GM13977 (cell line): ENCODE data around the gene JADE1.
A peak's percentile ranks its signal among the peaks of the same experiment; 100 is the strongest.

ENCODE experiments used
- DNase-seq: peaks from one replicate; pipeline ENCODE4 v3.0.0; 2012; ENCODE audit warnings: low spot score
- in situ Hi-C: fragments of 300-500 bp; cut with MboI; formaldehyde crosslinking; loops from one replicate; pipeline ENCODE4 v1.12.0; 2022; ENCODE audit warnings: low sequenced_read_pairs, low pct_unique_long_range_greater_than_20kb, mixed read lengths, inconsistent platforms; ENCODE audit not compliant: unreplicated experiment
- TF ChIP-seq, protein P1 (sequence below): IDR thresholded peaks from 2 replicates; pipeline ENCODE4 v1.5.1; 2012; ENCODE audit warnings: mild to moderate bottlenecking, control low read depth; ENCODE audit not compliant: insufficient read depth; ENCODE audit errors: extremely low read depth, missing control alignments

Gene JADE1

DNA sequence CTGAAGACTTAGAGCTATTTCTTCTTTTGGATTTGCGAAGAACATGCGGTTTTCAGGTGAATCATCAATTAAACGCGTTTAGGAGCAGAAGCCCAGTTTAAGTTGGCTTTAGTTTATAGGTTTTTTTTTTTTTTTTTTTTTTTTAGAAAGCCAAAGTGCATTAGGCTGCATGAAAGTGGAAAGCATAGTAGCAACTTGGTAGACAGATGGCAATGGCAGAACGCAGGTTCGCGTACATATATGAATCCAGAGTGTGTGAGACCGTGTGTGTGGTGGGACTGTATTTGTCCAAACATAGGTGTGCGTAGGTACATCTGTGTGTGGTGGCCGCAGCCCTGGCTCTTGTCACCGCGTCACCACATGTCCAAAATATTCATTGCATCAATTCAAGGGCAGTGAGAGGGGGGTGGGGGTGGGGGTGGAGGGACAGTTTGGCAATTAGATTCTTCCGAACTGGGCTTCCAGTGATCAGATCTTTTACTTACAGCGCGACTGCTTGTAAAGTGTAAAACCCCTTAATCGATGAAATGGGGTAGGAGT is 901 bp downstream of the JADE1 start:
- peak; percentile 72 for DNase-seq
- TF ChIP-seq, protein P1, sequence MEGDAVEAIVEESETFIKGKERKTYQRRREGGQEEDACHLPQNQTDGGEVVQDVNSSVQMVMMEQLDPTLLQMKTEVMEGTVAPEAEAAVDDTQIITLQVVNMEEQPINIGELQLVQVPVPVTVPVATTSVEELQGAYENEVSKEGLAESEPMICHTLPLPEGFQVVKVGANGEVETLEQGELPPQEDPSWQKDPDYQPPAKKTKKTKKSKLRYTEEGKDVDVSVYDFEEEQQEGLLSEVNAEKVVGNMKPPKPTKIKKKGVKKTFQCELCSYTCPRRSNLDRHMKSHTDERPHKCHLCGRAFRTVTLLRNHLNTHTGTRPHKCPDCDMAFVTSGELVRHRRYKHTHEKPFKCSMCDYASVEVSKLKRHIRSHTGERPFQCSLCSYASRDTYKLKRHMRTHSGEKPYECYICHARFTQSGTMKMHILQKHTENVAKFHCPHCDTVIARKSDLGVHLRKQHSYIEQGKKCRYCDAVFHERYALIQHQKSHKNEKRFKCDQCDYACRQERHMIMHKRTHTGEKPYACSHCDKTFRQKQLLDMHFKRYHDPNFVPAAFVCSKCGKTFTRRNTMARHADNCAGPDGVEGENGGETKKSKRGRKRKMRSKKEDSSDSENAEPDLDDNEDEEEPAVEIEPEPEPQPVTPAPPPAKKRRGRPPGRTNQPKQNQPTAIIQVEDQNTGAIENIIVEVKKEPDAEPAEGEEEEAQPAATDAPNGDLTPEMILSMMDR, result no peak
- in situ Hi-C loops, result loop anchor here (10.0 to 25.0 kb wide), 2 partner anchors 54 to 623 kb away; no protein-coding TSS in a partner anchor

DNA sequence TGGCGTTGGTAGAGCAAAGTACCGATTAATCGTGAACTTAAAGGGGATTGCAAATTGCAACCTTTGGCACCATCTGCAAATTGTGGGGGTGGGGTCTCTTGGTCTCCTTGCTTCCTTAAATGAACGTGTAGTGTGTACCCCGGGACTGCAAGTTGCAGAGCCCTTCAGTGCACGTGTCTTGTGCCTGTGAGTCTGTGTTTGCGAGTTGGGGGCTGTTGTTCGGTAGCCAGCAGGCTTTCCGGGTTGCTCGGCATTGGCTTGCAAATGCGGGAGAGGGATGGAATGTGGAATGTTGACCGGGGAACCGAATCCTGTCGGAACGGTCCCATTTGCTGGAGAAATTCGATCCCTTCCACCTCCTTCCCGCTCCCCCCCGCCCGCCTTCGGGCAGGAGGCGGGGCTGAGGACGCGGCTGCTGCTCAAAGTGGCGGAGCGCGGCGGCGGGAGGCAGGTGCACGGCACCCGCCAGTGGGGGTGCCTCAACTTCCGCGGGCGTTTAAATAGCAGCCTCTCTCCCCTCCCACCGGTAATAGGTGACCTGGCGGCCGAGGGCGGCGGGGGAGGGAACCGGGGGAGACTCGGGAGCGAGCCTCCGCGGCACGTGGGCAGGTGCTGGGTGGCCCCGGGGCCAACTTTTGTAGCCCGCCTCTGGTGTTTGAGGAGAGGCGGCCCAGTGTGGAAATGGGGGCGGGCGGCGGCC is 1.5 kb downstream of the JADE1 start:
- DNase-seq, result peak; percentile 86
- in situ Hi-C loops, result loop anchor here (10.0 to 25.0 kb wide), 2 partner anchors 54 to 624 kb away; no protein-coding TSS in a partner anchor
- TF ChIP-seq, protein P1, result peak; percentile 3

DNA sequence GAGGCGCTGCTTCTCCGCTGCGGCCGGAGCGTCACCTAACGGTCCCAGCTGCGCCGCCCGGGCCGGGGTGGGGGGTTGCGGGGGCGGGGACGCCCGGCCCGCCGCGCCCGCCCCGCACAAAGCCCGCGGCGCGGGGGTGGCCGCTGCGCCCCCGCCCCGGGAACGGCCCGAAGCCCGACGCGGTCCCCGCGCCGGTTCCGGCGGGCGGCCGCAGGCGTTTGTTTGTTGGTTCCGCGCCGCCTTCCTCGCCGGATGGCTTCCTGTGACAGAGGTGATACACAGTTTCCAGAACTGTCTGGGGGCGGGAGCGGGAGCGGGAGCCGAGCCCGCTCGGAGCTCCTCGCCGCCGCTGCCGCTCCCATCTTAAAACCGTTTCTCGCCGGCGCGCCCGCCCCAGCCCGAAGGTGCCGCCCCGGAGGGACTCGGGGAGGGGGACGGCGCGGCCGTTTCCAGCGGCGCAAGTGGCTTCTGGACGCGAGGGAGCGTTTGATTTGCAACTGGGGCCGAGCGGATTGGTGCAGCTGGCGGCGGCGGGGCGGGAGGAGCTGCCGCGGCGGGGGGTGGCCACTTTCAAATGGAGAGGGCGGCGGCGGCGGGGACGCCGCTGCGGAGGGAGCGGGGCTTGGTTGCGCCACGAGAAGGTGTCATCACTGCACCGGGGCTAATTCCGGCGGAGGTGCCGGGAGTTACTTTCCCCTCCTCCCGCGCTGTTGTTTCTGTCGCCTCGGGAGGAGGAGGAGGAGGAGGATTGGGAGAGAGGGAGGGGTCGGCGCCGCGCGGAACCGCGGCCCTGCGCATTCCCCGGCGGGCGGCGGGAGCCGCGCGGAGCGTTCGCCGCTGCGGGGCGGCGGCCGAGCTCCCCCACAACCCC is 2.3 kb downstream of the JADE1 start:
- DNase-seq, result peak; percentile 93
- TF ChIP-seq, protein P1, result no peak
- in situ Hi-C loops, result loop anchor here (10.0 to 25.0 kb wide), 2 partner anchors 53 to 625 kb away; no protein-coding TSS in a partner anchor

DNA sequence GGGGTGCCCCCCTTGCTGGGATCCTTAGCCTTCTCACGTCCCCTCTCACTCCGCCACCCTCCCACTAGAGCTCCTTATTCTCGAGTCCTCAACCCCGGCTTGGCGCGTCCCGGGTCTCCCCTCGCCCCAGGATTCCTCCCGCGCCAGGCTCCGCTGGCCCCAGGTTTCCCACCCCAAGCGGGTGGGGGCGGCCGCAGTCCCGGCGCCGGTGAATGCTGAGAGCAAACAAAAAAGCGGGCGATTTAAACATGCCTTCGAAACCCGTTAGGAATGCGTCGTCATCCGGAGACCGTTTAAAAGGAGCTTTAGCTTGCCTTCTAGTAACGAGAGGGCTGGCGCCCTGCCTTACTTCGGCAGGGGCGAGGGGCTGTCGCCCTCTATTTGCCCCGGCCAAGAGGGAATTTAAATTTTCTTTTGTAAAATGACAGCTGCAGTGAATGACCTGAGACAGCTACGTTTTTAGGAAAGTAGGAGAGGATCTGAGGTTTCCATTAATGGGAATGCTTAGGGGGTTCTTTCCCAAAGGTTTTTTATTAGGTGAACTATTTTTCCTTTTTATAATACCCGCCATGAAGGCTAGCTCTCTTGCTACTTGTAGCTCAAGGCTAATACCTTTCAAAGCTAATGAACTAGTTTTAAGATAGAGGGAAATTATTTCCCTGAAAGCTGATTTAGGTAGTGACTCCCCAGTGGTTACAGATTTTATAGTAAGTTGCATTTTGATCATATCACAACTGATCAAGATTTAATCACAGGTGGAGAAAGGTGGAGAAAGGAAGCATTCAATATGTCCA is 3.1 kb downstream of the JADE1 start:
- TF ChIP-seq, protein P1, result no peak
- in situ Hi-C loops, result loop anchor here (10.0 to 25.0 kb wide), 2 partner anchors 52 to 625 kb away; no protein-coding TSS in a partner anchor
- DNase-seq, result peak; percentile 50

DNA sequence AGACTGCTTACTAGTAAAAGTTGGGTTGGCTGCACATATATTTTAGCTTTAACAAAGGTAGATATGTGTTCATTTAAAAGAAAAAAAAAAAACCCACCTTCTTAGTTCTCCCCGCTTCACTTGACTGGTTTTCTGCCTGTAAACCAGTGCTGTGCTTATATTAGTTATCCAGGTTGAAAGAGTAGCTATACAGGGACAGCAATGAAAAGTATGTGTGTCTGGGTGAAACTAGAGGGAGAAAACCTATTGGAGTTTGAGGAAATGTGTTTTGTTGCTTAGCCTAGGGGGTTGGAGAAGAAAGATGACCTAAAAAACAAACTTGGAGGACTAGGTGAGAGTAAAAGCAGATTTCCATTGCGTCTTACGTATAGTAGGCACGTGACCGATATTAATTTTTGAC is 4.5 kb downstream of the JADE1 start:
- no peak for DNase-seq
- in situ Hi-C loops, result loop anchor here (10.0 to 25.0 kb wide), 2 partner anchors 51 to 627 kb away; no protein-coding TSS in a partner anchor
- TF ChIP-seq, protein P1, result no peak

DNA sequence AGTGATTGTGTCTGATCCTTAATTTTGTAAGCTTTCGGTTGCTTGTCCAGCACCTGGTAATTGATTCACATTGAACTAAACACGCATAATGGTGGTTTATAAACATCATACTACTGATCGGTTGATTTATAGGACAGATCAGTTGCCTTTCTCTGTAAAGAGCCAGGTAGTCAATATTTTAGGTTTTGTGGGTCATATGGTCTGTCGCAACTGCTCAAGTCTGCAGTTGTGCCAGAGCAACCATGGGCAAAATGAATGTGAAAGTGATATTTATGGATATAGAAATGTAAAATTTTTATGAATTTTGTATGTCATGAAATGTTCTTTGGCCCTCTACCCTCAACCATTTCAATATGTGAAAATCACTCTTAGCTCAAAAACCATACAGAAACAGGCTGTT is 8.9 kb downstream of the JADE1 start:
- DNase-seq, result no peak
- TF ChIP-seq, protein P1, result no peak
- in situ Hi-C loops, result loop anchor here (10.0 to 25.0 kb wide), 2 partner anchors 46 to 631 kb away; no protein-coding TSS in a partner anchor
